Neural cell (in vitro differentiated cells): Measurements from ENCODE around the gene R3HDM4. TPM values are rescaled to one million over a fixed set of nuclear protein-coding genes. Genes with fewer than 3 reads are reported as not detected.

Source experiments
- H2AFZ ChIP-seq: fragments of 200-600, 300-800 bp; sonication (generic), shearing (Covaris generic); 2 replicates; pipeline ENCODE4 v1.6.0; 2014; ENCODE audit warnings: low read depth, mild to moderate bottlenecking, antibody characterized with exemption, low read length, moderate library complexity
- H3F3A ChIP-seq: fragments of 200-600 bp; shearing (Covaris generic); 2 replicates; pipeline ENCODE4 v1.6.1; 2016; ENCODE audit warnings: mild to moderate bottlenecking, moderate library complexity, mixed read lengths, antibody characterized with exemption, low read length; ENCODE audit not compliant: insufficient read depth, poor library complexity, severe bottlenecking
- H3K27ac ChIP-seq: fragments of 200-600, 300-800 bp; sonication (generic), shearing (Covaris generic); 2 replicates; pipeline ENCODE4 v1.5.1; 2014; ENCODE audit warnings: mild to moderate bottlenecking, low read length, moderate library complexity
- H3K27me3 ChIP-seq: fragments of 300-800, 200-600 bp; sonication (generic), shearing (Covaris generic); 2 replicates; pipeline ENCODE4 v1.6.0; 2014; ENCODE audit warnings: mild to moderate bottlenecking, low read depth, low read length, moderate library complexity; ENCODE audit not compliant: insufficient read depth
- H3K36me3 ChIP-seq: fragments of 300-800, 200-600 bp; sonication (generic), shearing (Covaris generic); 2 replicates; pipeline ENCODE4 v1.5.1; 2014; ENCODE audit warnings: mild to moderate bottlenecking, antibody characterized with exemption, low read length, moderate library complexity; ENCODE audit not compliant: insufficient read depth
- H3K4me2 ChIP-seq: fragments of 300-800, 200-600 bp; sonication (generic), shearing (Covaris generic); 2 replicates; pipeline ENCODE4 v1.6.0; 2014; ENCODE audit warnings: mild to moderate bottlenecking, low read length
- H3K4me3 ChIP-seq: fragments of 300-800, 200-600 bp; sonication (generic), shearing (Covaris generic); 2 replicates; pipeline ENCODE4 v1.5.1; 2014; ENCODE audit warnings: mild to moderate bottlenecking, low read length, moderate library complexity
- H3K79me2 ChIP-seq: fragments of 200-600 bp; shearing (Covaris generic); replicated peaks from 2 replicates; pipeline ENCODE4 v1.6.0; 2014; ENCODE audit warnings: mild to moderate bottlenecking, low read length, moderate library complexity; ENCODE audit not compliant: insufficient read depth
- H3K9ac ChIP-seq: fragments of 300-800, 200-600 bp; sonication (generic), shearing (Covaris generic); 2 replicates; pipeline ENCODE4 v1.6.1; 2016; ENCODE audit warnings: mild to moderate bottlenecking, low read length, mixed read lengths
- H3K9me2 ChIP-seq: fragments of 200-600 bp; shearing (Covaris generic); 2 replicates; pipeline ENCODE4 v1.6.1; 2016; ENCODE audit warnings: mild to moderate bottlenecking, low read length, mixed read lengths; ENCODE audit not compliant: insufficient read depth
- H3K9me3 ChIP-seq: fragments of 200-600, 300-800 bp; sonication (generic), shearing (Covaris generic); 2 replicates; pipeline ENCODE4 v1.6.1; 2016; ENCODE audit warnings: mild to moderate bottlenecking, mixed run types, low read length, moderate library complexity, mixed read lengths
- H4K20me1 ChIP-seq: fragments of 200-600 bp; shearing (Covaris generic); 2 replicates; pipeline ENCODE4 v1.6.1; 2016; ENCODE audit warnings: mild to moderate bottlenecking, mixed run types; ENCODE audit not compliant: insufficient read depth
- CTCF ChIP-seq: fragments of 450-650 bp; IDR thresholded peaks from 2 replicates; pipeline ENCODE4 v1.5.1; 2014; ENCODE audit warnings: antibody characterized with exemption, mild to moderate bottlenecking, moderate library complexity; ENCODE audit not compliant: poor library complexity, severe bottlenecking
- EP300 ChIP-seq: fragments of 450-650 bp; conservative IDR thresholded peaks from 2 replicates; pipeline ENCODE4 v1.6.1; 2014; ENCODE audit warnings: antibody characterized with exemption, mild to moderate bottlenecking, moderate library complexity; ENCODE audit not compliant: poor library complexity, severe bottlenecking
- EZH2 ChIP-seq: fragments of 200-600, 300-800 bp; shearing (Covaris generic), sonication (generic); IDR thresholded peaks from 2 replicates; pipeline ENCODE4 v1.6.1; 2014; ENCODE audit warnings: antibody characterized with exemption, low read length, borderline replicate concordance, mild to moderate bottlenecking; ENCODE audit not compliant: insufficient read depth, poor library complexity, severe bottlenecking
- MXI1 ChIP-seq: fragments of 450-650 bp; conservative IDR thresholded peaks from 2 replicates; pipeline ENCODE4 v1.6.1; 2014; ENCODE audit warnings: antibody characterized with exemption, mild to moderate bottlenecking; ENCODE audit not compliant: poor library complexity, severe bottlenecking
- POLR2AphosphoS5 ChIP-seq: IDR thresholded peaks from 2 replicates; pipeline ENCODE4 v1.6.1; 2012
- RAD21 ChIP-seq: fragments of 450-650 bp; conservative IDR thresholded peaks from 2 replicates; pipeline ENCODE4 v1.6.1; 2014; ENCODE audit warnings: antibody characterized with exemption, mild to moderate bottlenecking, moderate library complexity
- SMC3 ChIP-seq: fragments of 450-650 bp; conservative IDR thresholded peaks from 2 replicates; pipeline ENCODE4 v1.6.1; 2014; ENCODE audit warnings: antibody characterized with exemption, mild to moderate bottlenecking, moderate library complexity; ENCODE audit not compliant: poor library complexity
- TAF1 ChIP-seq: IDR thresholded peaks from 2 replicates; pipeline ENCODE4 v1.6.1; 2012; ENCODE audit warnings: low read depth
- polyA plus RNA-seq: library from polyadenylated mRNA; depleted of rRNA; stranded (reverse); fragments of >200 nt; gene quantifications from 2 replicates; pipeline ENCODE4 v1.2.3, GENCODE V29; 2014
- TF ChIP-seq, protein P1 (sequence below): IDR thresholded peaks from 2 replicates; pipeline ENCODE4 v1.6.1; 2012; ENCODE audit warnings: borderline replicate concordance

R3HDM4 gene
- polyA plus RNA-seq, 1 donor from 2014 or later: 51.2 TPM

GRCh38 chr19:936175-936546 is 23.1 kb upstream of the R3HDM4 start:
- no peak for TF ChIP-seq MXI1
- TF ChIP-seq EP300: no peak
- no peak for TF ChIP-seq CTCF
- TF ChIP-seq RAD21: no peak
- no peak for TF ChIP-seq SMC3
- no peak for TF ChIP-seq TAF1
- TF ChIP-seq, protein P1, sequence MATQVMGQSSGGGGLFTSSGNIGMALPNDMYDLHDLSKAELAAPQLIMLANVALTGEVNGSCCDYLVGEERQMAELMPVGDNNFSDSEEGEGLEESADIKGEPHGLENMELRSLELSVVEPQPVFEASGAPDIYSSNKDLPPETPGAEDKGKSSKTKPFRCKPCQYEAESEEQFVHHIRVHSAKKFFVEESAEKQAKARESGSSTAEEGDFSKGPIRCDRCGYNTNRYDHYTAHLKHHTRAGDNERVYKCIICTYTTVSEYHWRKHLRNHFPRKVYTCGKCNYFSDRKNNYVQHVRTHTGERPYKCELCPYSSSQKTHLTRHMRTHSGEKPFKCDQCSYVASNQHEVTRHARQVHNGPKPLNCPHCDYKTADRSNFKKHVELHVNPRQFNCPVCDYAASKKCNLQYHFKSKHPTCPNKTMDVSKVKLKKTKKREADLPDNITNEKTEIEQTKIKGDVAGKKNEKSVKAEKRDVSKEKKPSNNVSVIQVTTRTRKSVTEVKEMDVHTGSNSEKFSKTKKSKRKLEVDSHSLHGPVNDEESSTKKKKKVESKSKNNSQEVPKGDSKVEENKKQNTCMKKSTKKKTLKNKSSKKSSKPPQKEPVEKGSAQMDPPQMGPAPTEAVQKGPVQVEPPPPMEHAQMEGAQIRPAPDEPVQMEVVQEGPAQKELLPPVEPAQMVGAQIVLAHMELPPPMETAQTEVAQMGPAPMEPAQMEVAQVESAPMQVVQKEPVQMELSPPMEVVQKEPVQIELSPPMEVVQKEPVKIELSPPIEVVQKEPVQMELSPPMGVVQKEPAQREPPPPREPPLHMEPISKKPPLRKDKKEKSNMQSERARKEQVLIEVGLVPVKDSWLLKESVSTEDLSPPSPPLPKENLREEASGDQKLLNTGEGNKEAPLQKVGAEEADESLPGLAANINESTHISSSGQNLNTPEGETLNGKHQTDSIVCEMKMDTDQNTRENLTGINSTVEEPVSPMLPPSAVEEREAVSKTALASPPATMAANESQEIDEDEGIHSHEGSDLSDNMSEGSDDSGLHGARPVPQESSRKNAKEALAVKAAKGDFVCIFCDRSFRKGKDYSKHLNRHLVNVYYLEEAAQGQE: no peak
- TF ChIP-seq POLR2AphosphoS5: no peak
- no peak for TF ChIP-seq EZH2
- H3K9me3 ChIP-seq: no peaks in the 10 kb centered on the region
- no peaks in the 10 kb centered on the region for H3K27me3 ChIP-seq
- H4K20me1 ChIP-seq: no peaks in the 10 kb centered on the region
- H3K4me3 ChIP-seq: no peak overlapping the region
- no peaks in the 10 kb centered on the region for H3F3A ChIP-seq
- no peak overlapping the region for H3K9ac ChIP-seq
- peaks cover 5% of the 10 kb centered on the region for H3K79me2 ChIP-seq
- no peak overlapping the region for H3K27ac ChIP-seq
- no peaks in the 10 kb centered on the region for H3K36me3 ChIP-seq
- H3K4me2 ChIP-seq: no peak overlapping the region
- no peaks in the 10 kb centered on the region for H3K9me2 ChIP-seq
- no peak overlapping the region for H2AFZ ChIP-seq

- Histone ChIP-seq H3K4me2 (no peak overlapping the region), H3K36me3 (no peaks in the 10 kb centered on the region), H3K27ac (no peak overlapping the region), H3F3A (no peaks in the 10 kb centered on the region), H2AFZ (no peak overlapping the region), H3K79me2 (peaks cover 5% of the 10 kb centered on the region), H3K9me3 (no peaks in the 10 kb centered on the region), H3K9me2 (no peaks in the 10 kb centered on the region), H3K27me3 (no peaks in the 10 kb centered on the region), H4K20me1 (no peaks in the 10 kb centered on the region), H3K4me3 (no peak overlapping the region), H3K9ac (no peak overlapping the region)
- TF ChIP-seq, protein P1: no peak
- TF ChIP-seq EZH2: no peak
- no peak for TF ChIP-seq TAF1
- TF ChIP-seq SMC3: no peak
- TF ChIP-seq CTCF: no peak
- TF ChIP-seq POLR2AphosphoS5: no peak
- TF ChIP-seq MXI1: no peak
- no peak for TF ChIP-seq RAD21
- TF ChIP-seq EP300: no peak
Observed at GRCh38 chr19:934865-935479, 22.0 kb upstream of the R3HDM4 start.
